ENCODE measurements around the gene LDLRAD4.

DNA sequence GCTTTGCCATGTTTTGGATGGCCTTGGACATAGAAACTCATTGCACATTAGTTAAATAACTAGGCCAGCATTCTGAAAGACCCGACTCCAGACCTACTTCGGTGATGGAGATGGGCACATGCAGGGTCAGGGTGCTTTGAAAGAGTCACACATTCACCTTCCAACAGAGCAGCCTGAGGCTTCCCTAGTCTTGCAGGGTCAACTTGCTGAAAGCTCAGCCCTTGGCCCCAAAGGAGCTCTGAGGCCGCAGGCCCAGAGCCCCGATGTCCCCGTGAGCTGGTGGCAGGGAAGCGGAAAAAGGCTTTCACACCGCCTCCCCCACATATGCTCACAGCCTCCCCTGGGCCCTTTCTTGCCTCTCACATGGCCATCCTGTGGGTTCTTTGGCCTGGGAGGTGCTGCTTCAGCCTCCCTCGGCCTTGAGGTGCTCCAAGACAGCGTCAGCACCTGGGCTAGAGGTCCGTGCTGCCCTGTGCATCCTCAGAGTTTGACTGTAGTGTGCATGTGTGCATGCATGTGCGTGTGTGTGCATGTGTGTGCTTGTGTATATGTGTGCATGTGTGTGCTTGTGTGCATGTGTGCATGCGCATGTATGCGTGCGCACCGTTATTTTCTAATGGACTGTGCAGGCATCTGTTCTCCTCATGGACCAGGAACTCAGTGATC, 21.6 kb downstream of the LDLRAD4 start:
- TF ChIP-seq EZH2 (IDR thresholded peaks at IDR 0.05) (no peak), FOXP2 (optimal IDR thresholded peaks at IDR 0.05; ENCODE audit: control extremely low read depth, extremely low read length, insufficient read depth) (no peak)

Data from SK-N-MC (cell line).